Testis (tissue), 3 donors: ENCODE measurements around the gene MATK. TPM values are rescaled to one million over a fixed set of nuclear protein-coding genes. Genes with fewer than 3 reads are reported as not detected.
"Not testable (repeated sequence)": the region's sequence is repeated elsewhere in the genome, so short reads cannot be mapped to it uniquely, and the experiment has no call there.

ENCODE experiments used
- DNase-seq: peaks from one replicate; pipeline ENCODE4 v3.0.0-alpha.2; 2019
- H3K27ac ChIP-seq, 2 donors: fragments of 200-600 bp; sonication (generic); one replicate each; pipeline ENCODE4 v1.5.1; 2019
- H3K27me3 ChIP-seq: fragments of 200-600 bp; sonication (generic); one replicate; pipeline ENCODE4 v1.5.1; 2019
- H3K36me3 ChIP-seq: fragments of 200-600 bp; sonication (generic); one replicate; pipeline ENCODE4 v1.5.1; 2017; ENCODE audit warnings: low read depth; ENCODE audit errors: missing control alignments
- H3K4me1 ChIP-seq: fragments of 200-600 bp; sonication (generic); one replicate; pipeline ENCODE4 v1.5.1; 2019
- H3K4me3 ChIP-seq, 2 donors: fragments of 200-600 bp; sonication (generic); one replicate each; pipeline ENCODE4 v1.5.1; 2017 to 2019
- H3K9me3 ChIP-seq: fragments of 200-600 bp; sonication (generic); one replicate; pipeline ENCODE4 v1.5.1; 2017
- CTCF ChIP-seq, 3 experiments: fragments of 450-650 bp in 2 of 3; fragments of 200-600 bp in 1 of 3; sonication (generic) in 1 of 3; IDR thresholded peaks; one replicate each; pipeline ENCODE4 v1.5.1; 2016 to 2019; ENCODE audit warnings: antibody characterized with exemption in 3 of 3, mild to moderate bottlenecking in 2 of 3, moderate library complexity in 1 of 3
- POLR2A ChIP-seq: fragments of 450-650 bp; IDR thresholded peaks from one replicate; pipeline ENCODE4 v1.6.1; 2017; ENCODE audit warnings: antibody characterized with exemption, mild to moderate bottlenecking, moderate library complexity
- WGBS, 2 donors: methylation state at CpG; one replicate each; pipeline ENCODE4 v1.1.5; 2018; 5-methylcytosine and 5-hydroxymethylcytosine counted together
- intact Hi-C: fragments of 100-400 bp; cut with DNase I; formaldehyde crosslinking; loops from one replicate; pipeline ENCODE4 v1.15.1; 2023; ENCODE audit warnings: low total_unique reads
- polyA plus RNA-seq: library from polyadenylated mRNA; stranded (reverse); fragments of 350-450 nt; fragmentation: Illumina TruSeq; extraction: RNeasy Lipid Tissue Mini Kit (QIAGEN cat#74804); gene quantifications from one replicate; pipeline ENCODE4 v1.2.3, GENCODE V29; 2014; ENCODE audit warnings: low read depth, low replicate concordance; ENCODE audit not compliant: insufficient read depth
- total RNA-seq, 2 donors: library from RNA; depleted of rRNA; stranded (reverse); fragments of >200 nt; gene quantifications; one replicate each; pipeline ENCODE4 v1.2.3, GENCODE V29; 2016

MATK gene
- total and polyA plus RNA-seq, 3 donors from 2014 or later: 6.0 to 10.1 (median 10.1) TPM

- no peaks in the 10 kb centered on the region for H3K27me3 ChIP-seq
- no peak for DNase-seq
- TF ChIP-seq CTCF (IDR thresholded peaks at IDR 0.05): no peak
- no peak for TF ChIP-seq POLR2A
- H3K4me3 ChIP-seq: no peak overlapping the region
- WGBS, 2 donors: 88 to 90% methylated on average over 11 to 14 of the region's 19 CpGs
- H3K27ac ChIP-seq: no peak overlapping the region
- H3K4me1 ChIP-seq: peaks cover 9% of the 10 kb centered on the region
- no peaks in the 10 kb centered on the region for H3K9me3 ChIP-seq
- no peaks in the 10 kb centered on the region for H3K36me3 ChIP-seq
- intact Hi-C loops: no loop called here
Observed at GRCh38 chr19:3759482-3760254, 26.5 kb downstream of the MATK start.

GRCh38 chr19:3758297-3758696 lies 27.9 kb downstream of the MATK start:
- H3K27ac ChIP-seq, DNase-seq, intact Hi-C loops, H3K9me3 ChIP-seq, H3K4me1 ChIP-seq, H3K4me3 ChIP-seq, H3K27me3 ChIP-seq, H3K36me3 ChIP-seq: not testable (repeated sequence)
- 95 to 96% methylated on average over 10 to 13 of the region's 13 CpGs for WGBS, 2 donors

- H3K36me3 ChIP-seq, DNase-seq, H3K4me1 ChIP-seq, H3K27me3 ChIP-seq, H3K9me3 ChIP-seq, H3K27ac ChIP-seq, H3K4me3 ChIP-seq, intact Hi-C loops: not testable (repeated sequence)
- 95 to 96% methylated on average over 7 of the region's 7 CpGs for WGBS, 2 donors
Observed at GRCh38 chr19:3757705-3758104, 28.5 kb downstream of the MATK start.

GRCh38 chr19:3753631-3754410 lies 32.4 kb downstream of the MATK start:
- H3K4me3 ChIP-seq: no peak overlapping the region
- H3K27ac ChIP-seq: no peak overlapping the region
- 92 to 98% methylated on average over 31 of the region's 51 CpGs for WGBS, 2 donors
- intact Hi-C loops: no loop called here
- H3K27me3 ChIP-seq: no peaks in the 10 kb centered on the region
- DNase-seq: no peak
- TF ChIP-seq POLR2A (no peak), CTCF (IDR thresholded peaks at IDR 0.05) (no peak)
- H3K9me3 ChIP-seq: no peaks in the 10 kb centered on the region
- no peaks in the 10 kb centered on the region for H3K4me1 ChIP-seq
- no peaks in the 10 kb centered on the region for H3K36me3 ChIP-seq

- TF ChIP-seq CTCF (IDR thresholded peaks at IDR 0.05) (no peak), POLR2A (no peak)
- Histone ChIP-seq H3K36me3 (no peaks in the 10 kb centered on the region), H3K4me3 (no peak overlapping the region), H3K27ac (no peak overlapping the region), H3K27me3 (no peaks in the 10 kb centered on the region), H3K4me1 (no peaks in the 10 kb centered on the region), H3K9me3 (no peaks in the 10 kb centered on the region)
- intact Hi-C loops: no loop called here
- no peak for DNase-seq
- 84% methylated on average over 10 of the region's 25 CpGs; no CpG with 5 or more reads in 1 of the 2 donors for WGBS, 2 donors
Observed at GRCh38 chr19:3752492-3752891, 33.7 kb downstream of the MATK start.
